ENCODE data around the gene CNDP1. TPM values are rescaled to one million over a fixed set of nuclear protein-coding genes. Genes with fewer than 3 reads are reported as not detected.

The CNDP1 gene
- total RNA-seq, 4 donors from 2014 or later, result not detected

DNA sequence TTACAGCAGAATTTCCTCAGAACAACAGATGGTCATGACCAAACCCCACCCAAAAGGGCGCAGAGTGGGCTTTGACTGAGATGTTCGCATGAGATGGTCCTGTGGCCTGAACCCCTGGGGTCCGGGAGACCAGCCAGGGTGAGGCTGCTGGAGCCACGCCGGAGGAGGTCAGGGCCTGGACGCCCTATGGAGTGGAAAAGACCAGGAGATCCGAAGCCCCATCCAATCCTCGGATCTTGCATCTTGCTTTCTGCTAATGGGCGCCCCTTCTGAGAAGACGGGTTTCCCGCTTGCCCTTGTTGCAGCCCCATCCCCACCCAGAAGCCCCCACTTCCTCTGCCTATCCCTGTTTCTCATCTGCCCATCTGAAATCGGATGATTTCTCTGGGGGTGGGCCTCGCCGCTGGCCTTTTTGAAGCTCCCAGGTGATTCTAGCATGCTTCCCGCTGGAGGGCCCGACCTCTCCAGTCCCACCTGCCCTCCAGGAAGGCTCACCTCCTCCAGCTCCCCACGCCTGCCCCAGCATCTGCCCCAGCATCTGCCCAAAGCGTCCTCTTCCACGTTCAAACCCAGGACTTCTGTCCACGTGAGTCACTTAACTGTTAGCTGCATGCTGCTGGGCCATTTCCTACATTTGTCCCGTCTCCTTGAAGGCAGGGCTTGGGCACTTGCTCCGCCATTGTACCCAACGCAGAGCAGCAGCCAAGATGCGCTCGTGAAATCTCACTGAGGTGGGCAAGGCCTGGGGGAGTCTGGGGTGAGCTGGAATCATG, 4.3 kb upstream of the CNDP1 start:
- no peaks in the 10 kb centered on the region for H3K4me1 ChIP-seq
- H3K27ac ChIP-seq, result no peak overlapping the region
- 85 to 92% methylated on average over 16 to 18 of the region's 25 CpGs for WGBS, 2 donors
- no peak for DNase-seq
- no peaks in the 10 kb centered on the region for H3K9me3 ChIP-seq
- H3K36me3 ChIP-seq, result no peaks in the 10 kb centered on the region
- H3K4me3 ChIP-seq, result no peak overlapping the region
- intact Hi-C loops (cut with DNase I), result no loop called here
- TF ChIP-seq, protein P1, sequence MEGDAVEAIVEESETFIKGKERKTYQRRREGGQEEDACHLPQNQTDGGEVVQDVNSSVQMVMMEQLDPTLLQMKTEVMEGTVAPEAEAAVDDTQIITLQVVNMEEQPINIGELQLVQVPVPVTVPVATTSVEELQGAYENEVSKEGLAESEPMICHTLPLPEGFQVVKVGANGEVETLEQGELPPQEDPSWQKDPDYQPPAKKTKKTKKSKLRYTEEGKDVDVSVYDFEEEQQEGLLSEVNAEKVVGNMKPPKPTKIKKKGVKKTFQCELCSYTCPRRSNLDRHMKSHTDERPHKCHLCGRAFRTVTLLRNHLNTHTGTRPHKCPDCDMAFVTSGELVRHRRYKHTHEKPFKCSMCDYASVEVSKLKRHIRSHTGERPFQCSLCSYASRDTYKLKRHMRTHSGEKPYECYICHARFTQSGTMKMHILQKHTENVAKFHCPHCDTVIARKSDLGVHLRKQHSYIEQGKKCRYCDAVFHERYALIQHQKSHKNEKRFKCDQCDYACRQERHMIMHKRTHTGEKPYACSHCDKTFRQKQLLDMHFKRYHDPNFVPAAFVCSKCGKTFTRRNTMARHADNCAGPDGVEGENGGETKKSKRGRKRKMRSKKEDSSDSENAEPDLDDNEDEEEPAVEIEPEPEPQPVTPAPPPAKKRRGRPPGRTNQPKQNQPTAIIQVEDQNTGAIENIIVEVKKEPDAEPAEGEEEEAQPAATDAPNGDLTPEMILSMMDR (IDR thresholded peaks at IDR 0.05), result no peak
- TF ChIP-seq POLR2A (IDR thresholded peaks at IDR 0.05), result no peak
- H3K27me3 ChIP-seq, result no peaks in the 10 kb centered on the region

- Histone ChIP-seq H3K36me3 (no peaks in the 10 kb centered on the region), H3K4me3 (no peak overlapping the region), H3K9me3 (no peaks in the 10 kb centered on the region), H3K27ac (no peak overlapping the region), H3K27me3 (no peaks in the 10 kb centered on the region), H3K4me1 (no peaks in the 10 kb centered on the region)
- no peak for DNase-seq
- intact Hi-C loops (cut with DNase I), result no loop called here
- WGBS, 2 donors, result 63 to 70% methylated on average over 2 to 6 of the region's 6 CpGs
- TF ChIP-seq, protein P1 (IDR thresholded peaks at IDR 0.05), result no peak
- TF ChIP-seq POLR2A (IDR thresholded peaks at IDR 0.05), result no peak
Measured at GRCh38 chr18:74530584-74530862, 3.8 kb upstream of the CNDP1 start.

DNA sequence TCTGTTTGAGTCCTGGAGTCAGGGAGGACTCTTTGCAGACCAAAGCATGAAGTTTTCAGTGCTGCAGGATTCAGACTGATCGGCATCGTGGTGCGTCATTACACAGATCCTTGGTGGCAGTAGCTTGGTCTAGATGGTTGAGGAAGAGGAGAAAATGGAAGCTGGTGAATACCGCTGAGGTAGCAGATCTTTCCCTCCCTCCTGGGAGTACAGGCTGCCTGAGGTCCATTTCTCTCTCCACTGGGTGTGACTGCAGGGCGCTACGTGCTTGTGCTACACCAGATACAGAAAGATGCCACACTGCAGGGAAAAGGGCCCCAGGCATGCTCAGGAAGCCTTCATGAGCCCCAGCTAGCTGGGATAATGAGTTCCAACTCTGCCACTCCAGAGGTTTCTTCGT, 3.3 kb upstream of the CNDP1 start:
- DNase-seq, result no peak
- no peaks in the 10 kb centered on the region for H3K27me3 ChIP-seq
- WGBS, 2 donors, result 80 to 91% methylated on average over 4 to 7 of the region's 7 CpGs
- no peak for TF ChIP-seq POLR2A (IDR thresholded peaks at IDR 0.05)
- TF ChIP-seq, protein P1 (IDR thresholded peaks at IDR 0.05), result no peak
- H3K36me3 ChIP-seq, result no peaks in the 10 kb centered on the region
- no peaks in the 10 kb centered on the region for H3K4me1 ChIP-seq
- H3K4me3 ChIP-seq, result no peak overlapping the region
- H3K27ac ChIP-seq, result no peak overlapping the region
- intact Hi-C loops (cut with DNase I), result no loop called here
- H3K9me3 ChIP-seq, result no peaks in the 10 kb centered on the region

- WGBS, 2 donors, result 55 to 89% methylated on average over 3 to 6 of the region's 9 CpGs
- DNase-seq, result no peak
- Histone ChIP-seq H3K27me3 (no peaks in the 10 kb centered on the region), H3K36me3 (no peaks in the 10 kb centered on the region), H3K27ac (no peak overlapping the region), H3K4me1 (no peaks in the 10 kb centered on the region), H3K9me3 (no peaks in the 10 kb centered on the region), H3K4me3 (no peak overlapping the region)
- intact Hi-C loops (cut with DNase I), result no loop called here
- TF ChIP-seq, protein P1 (IDR thresholded peaks at IDR 0.05), result no peak
- TF ChIP-seq POLR2A (IDR thresholded peaks at IDR 0.05), result no peak
Measured at GRCh38 chr18:74532511-74533025, 1.7 kb upstream of the CNDP1 start.

DNA sequence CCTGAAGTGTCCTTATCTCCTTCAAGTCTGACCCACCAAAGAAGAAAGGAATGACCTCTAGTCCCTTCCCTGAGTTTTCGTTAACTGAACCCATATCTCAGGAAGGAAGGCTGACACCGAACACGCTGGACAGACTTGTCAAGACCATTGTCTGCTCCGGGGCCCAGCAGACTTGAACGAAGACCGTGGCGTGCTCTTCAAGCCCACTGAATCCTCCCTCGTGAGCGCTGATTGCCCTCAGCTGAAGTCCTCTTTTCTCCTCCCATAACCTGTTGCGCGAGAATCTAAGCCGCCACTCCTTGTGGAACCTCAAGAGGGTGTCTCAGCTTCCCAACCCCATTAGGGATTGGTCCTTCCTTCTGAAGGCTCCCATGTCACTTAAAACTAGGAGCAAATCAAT, 634 bp upstream of the CNDP1 start:
- no peak overlapping the region for H3K4me3 ChIP-seq
- no peak overlapping the region for H3K27ac ChIP-seq
- H3K27me3 ChIP-seq, result no peaks in the 10 kb centered on the region
- DNase-seq, result no peak
- WGBS, 2 donors, result 91 to 92% methylated on average over 11 to 12 of the region's 12 CpGs
- no peaks in the 10 kb centered on the region for H3K36me3 ChIP-seq
- TF ChIP-seq POLR2A (IDR thresholded peaks at IDR 0.05), result no peak
- TF ChIP-seq, protein P1 (IDR thresholded peaks at IDR 0.05), result no peak
- H3K9me3 ChIP-seq, result no peaks in the 10 kb centered on the region
- intact Hi-C loops (cut with DNase I), result no loop called here
- H3K4me1 ChIP-seq, result no peaks in the 10 kb centered on the region
